ENCODE measurements around the gene TTYH3. TPM values are rescaled to one million over a fixed set of nuclear protein-coding genes. Genes with fewer than 3 reads are reported as not detected.

TTYH3 gene
- polyA plus RNA-seq, 1 experiment = 55.7 TPM

DNA sequence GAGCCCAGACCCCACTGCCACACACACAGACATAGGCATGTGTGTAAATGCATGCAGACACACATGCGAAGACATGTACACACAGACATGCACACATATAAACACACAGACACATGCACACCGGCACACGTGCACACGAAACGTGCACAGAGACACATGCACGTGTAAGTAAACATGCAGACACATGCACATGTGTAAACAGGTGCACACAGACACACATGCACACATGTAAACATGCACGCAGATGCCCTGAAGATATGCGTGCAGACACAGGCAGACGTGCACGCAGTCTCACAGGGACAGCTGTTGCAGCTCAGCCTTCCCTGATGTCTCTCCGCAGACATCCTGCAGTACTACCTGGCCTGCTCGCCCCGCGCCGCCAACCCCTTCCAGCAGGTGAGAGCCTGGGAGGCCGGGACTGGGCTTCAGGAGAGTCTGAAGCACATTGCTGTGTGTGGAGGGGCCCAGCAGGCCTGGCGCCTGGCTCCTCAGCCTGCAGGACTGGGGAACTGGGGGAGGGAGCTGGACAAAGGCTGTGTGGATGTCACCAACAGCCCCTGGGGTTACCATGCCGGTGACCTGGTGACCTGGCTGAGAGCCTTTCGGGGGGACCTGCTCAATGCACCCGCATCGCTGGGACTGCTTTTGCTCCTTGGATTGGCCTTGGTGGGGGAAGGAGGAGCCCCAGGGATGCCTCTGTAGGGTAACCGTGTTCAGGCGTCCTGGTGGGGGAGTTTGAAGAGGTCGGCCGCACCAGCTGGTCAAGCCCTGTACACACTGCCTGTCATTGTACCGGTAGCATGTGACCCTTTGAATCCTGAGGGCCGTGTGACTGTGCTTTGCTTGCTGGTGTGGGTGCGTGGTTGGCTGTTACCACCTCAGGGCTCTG, 20.3 kb downstream of the TTYH3 start:
- H3K36me3 ChIP-seq (ENCODE audit: control insufficient read depth, insufficient read depth, low read length) = peaks cover 55% of the 10 kb centered on the region
- H3K4me3 ChIP-seq (ENCODE audit: low read depth, low read length) = no peak overlapping the region
- H3K27me3 ChIP-seq (ENCODE audit: control insufficient read depth, insufficient read depth, low read length) = no peaks in the 10 kb centered on the region
- TF ChIP-seq, protein P1, sequence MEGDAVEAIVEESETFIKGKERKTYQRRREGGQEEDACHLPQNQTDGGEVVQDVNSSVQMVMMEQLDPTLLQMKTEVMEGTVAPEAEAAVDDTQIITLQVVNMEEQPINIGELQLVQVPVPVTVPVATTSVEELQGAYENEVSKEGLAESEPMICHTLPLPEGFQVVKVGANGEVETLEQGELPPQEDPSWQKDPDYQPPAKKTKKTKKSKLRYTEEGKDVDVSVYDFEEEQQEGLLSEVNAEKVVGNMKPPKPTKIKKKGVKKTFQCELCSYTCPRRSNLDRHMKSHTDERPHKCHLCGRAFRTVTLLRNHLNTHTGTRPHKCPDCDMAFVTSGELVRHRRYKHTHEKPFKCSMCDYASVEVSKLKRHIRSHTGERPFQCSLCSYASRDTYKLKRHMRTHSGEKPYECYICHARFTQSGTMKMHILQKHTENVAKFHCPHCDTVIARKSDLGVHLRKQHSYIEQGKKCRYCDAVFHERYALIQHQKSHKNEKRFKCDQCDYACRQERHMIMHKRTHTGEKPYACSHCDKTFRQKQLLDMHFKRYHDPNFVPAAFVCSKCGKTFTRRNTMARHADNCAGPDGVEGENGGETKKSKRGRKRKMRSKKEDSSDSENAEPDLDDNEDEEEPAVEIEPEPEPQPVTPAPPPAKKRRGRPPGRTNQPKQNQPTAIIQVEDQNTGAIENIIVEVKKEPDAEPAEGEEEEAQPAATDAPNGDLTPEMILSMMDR (IDR thresholded peaks at IDR 0.05; ENCODE audit: insufficient read depth, low read depth, low read length) = no peak
- DNase-seq (ENCODE audit: low read depth) = no peak
- ChIA-PET POLR2A (no interaction called here), CTCF (interaction anchor here (1.8 kb wide), 1 partner anchor 8 kb away, joined by 6 read pairs; no protein-coding TSS in a partner anchor)

DNA sequence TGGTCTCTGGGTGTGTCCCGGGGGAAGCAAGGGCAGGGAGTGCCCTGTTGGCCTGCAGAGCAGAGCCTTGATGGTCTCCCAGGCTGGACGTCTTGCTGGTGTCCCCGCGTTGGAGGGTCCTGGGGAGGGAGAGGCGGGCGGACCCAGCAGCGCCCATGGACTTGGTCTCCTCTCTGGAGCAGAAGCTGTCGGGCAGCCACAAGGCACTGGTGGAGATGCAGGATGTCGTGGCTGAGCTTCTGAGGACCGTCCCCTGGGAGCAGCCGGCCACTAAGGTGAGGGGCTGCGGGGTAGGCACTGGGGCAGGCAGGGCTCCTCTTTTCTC, 20.9 kb downstream of the TTYH3 start:
- TF ChIP-seq, protein P1 (IDR thresholded peaks at IDR 0.05; ENCODE audit: insufficient read depth, low read depth, low read length) = no peak
- peaks cover 52% of the 10 kb centered on the region for H3K36me3 ChIP-seq (ENCODE audit: control insufficient read depth, insufficient read depth, low read length)
- CTCF ChIA-PET = interaction anchor here (1.5 to 1.8 kb wide), 2 partner anchors 8 to 86 kb away, joined by 4 to 6 read pairs; no protein-coding TSS in a partner anchor
- no peak overlapping the region for H3K4me3 ChIP-seq (ENCODE audit: low read depth, low read length)
- POLR2A ChIA-PET = no interaction called here
- no peaks in the 10 kb centered on the region for H3K27me3 ChIP-seq (ENCODE audit: control insufficient read depth, insufficient read depth, low read length)
- no peak for DNase-seq (ENCODE audit: low read depth)

GRCh38 chr7:2654059-2654458, 22.3 kb downstream of the TTYH3 start:
- H3K4me3 ChIP-seq (ENCODE audit: low read depth, low read length) = no peak overlapping the region
- TF ChIP-seq, protein P1 (IDR thresholded peaks at IDR 0.05; ENCODE audit: insufficient read depth, low read depth, low read length) = no peak
- no peaks in the 10 kb centered on the region for H3K27me3 ChIP-seq (ENCODE audit: control insufficient read depth, insufficient read depth, low read length)
- DNase-seq (ENCODE audit: low read depth) = no peak
- H3K36me3 ChIP-seq (ENCODE audit: control insufficient read depth, insufficient read depth, low read length) = peaks cover 54% of the 10 kb centered on the region
- ChIA-PET POLR2A (no interaction called here), CTCF (interaction anchor here (0.9 to 1.7 kb wide), 5 partner anchors 9 to 176 kb away, joined by 3 to 5 read pairs (median 4); no protein-coding TSS in a partner anchor)

GRCh38 chr7:2655870-2656614, 24.3 kb downstream of the TTYH3 start:
- no peak overlapping the region for H3K4me3 ChIP-seq (ENCODE audit: low read depth, low read length)
- ChIA-PET CTCF (interaction anchor here (0.6 kb wide), 1 partner anchor 1135 kb away, joined by 3 read pairs; no protein-coding TSS in a partner anchor), POLR2A (no interaction called here)
- no peak for DNase-seq (ENCODE audit: low read depth)
- TF ChIP-seq, protein P1 (IDR thresholded peaks at IDR 0.05; ENCODE audit: insufficient read depth, low read depth, low read length) = no peak
- H3K36me3 ChIP-seq (ENCODE audit: control insufficient read depth, insufficient read depth, low read length) = peaks cover 47% of the 10 kb centered on the region
- H3K27me3 ChIP-seq (ENCODE audit: control insufficient read depth, insufficient read depth, low read length) = no peaks in the 10 kb centered on the region

GRCh38 chr7:2657208-2657607, 25.4 kb downstream of the TTYH3 start:
- H3K36me3 ChIP-seq (ENCODE audit: control insufficient read depth, insufficient read depth, low read length) = peaks cover 46% of the 10 kb centered on the region
- CTCF ChIA-PET = interaction anchor here (1.4 kb wide), 1 partner anchor 14 kb away, joined by 4 read pairs; no protein-coding TSS in a partner anchor
- no peaks in the 10 kb centered on the region for H3K27me3 ChIP-seq (ENCODE audit: control insufficient read depth, insufficient read depth, low read length)
- POLR2A ChIA-PET = no interaction called here
- no peak overlapping the region for H3K4me3 ChIP-seq (ENCODE audit: low read depth, low read length)
- TF ChIP-seq, protein P1 (IDR thresholded peaks at IDR 0.05; ENCODE audit: insufficient read depth, low read depth, low read length) = no peak
- DNase-seq (ENCODE audit: low read depth) = no peak
